ENCODE measurements around the gene CAPS. TPM values are rescaled to one million over a fixed set of nuclear protein-coding genes. Genes with fewer than 3 reads are reported as not detected.
"Not testable (repeated sequence)": the region's sequence is repeated elsewhere in the genome, so short reads cannot be mapped to it uniquely, and the experiment has no call there.

CAPS gene
- total RNA-seq, 4 donors from 2014 or later = 67.5 to 95.0 (median 77.4) TPM

- peaks cover 0 to 6% of the 10 kb centered on the region in 2 donors for H3K27me3 ChIP-seq
- DNase-seq (ENCODE audit: low spot score in 2 of 2) = no peak
- no peak overlapping the region for H3K27ac ChIP-seq
- no peaks in the 10 kb centered on the region for H3K9me3 ChIP-seq
- H3K4me3 ChIP-seq = no peak overlapping the region
- TF ChIP-seq POLR2A (IDR thresholded peaks at IDR 0.05) (no peak), CTCF (IDR thresholded peaks at IDR 0.05) (no peak), EP300 (IDR thresholded peaks at IDR 0.05) (no peak)
- no peaks in the 10 kb centered on the region for H3K36me3 ChIP-seq
- WGBS, 2 donors = 78 to 81% methylated on average over 12 of the region's 12 CpGs
- H3K4me1 ChIP-seq = no peaks in the 10 kb centered on the region
Measured at GRCh38 chr19:5870986-5871394, 43.1 kb upstream of the CAPS start.

GRCh38 chr19:5873617-5874199 lies 40.3 kb upstream of the CAPS start:
- Histone ChIP-seq H3K4me1 (no peaks in the 10 kb centered on the region), H3K9me3 (no peaks in the 10 kb centered on the region), H3K4me3 (no peak overlapping the region), H3K27me3 (peaks cover 0 to 31% of the 10 kb centered on the region in 2 donors), H3K27ac (no peak overlapping the region), H3K36me3 (no peaks in the 10 kb centered on the region)
- no peak for TF ChIP-seq EP300 (IDR thresholded peaks at IDR 0.05)
- TF ChIP-seq POLR2A (IDR thresholded peaks at IDR 0.05) = no peak
- no peak for TF ChIP-seq CTCF (IDR thresholded peaks at IDR 0.05)
- DNase-seq (ENCODE audit: low spot score in 2 of 2) = no peak
- 89 to 92% methylated on average over 12 of the region's 12 CpGs for WGBS, 2 donors

- H3K36me3 ChIP-seq; H3K27ac ChIP-seq; H3K9me3 ChIP-seq; DNase-seq (ENCODE audit: low spot score in 2 of 2); H3K4me1 ChIP-seq; H3K4me3 ChIP-seq: not testable (repeated sequence)
- H3K27me3 ChIP-seq = peaks cover 0 to 39% of the 10 kb centered on the region in 2 donors
- WGBS, 2 donors = 78% methylated on average over 7 of the region's 7 CpGs
Measured at GRCh38 chr19:5874496-5874895, 39.6 kb upstream of the CAPS start.

- WGBS, 2 donors = 82 to 85% methylated on average over 8 of the region's 8 CpGs
- Histone ChIP-seq H3K9me3 (no peaks in the 10 kb centered on the region), H3K36me3 (no peaks in the 10 kb centered on the region), H3K4me3 (no peak overlapping the region), H3K4me1 (peaks cover 0 to 12% (median 0%) of the 10 kb centered on the region in 4 donors), H3K27ac (no peak overlapping the region), H3K27me3 (peaks cover 0 to 51% of the 10 kb centered on the region in 2 donors)
- TF ChIP-seq EP300 (IDR thresholded peaks at IDR 0.05) (no peak), POLR2A (IDR thresholded peaks at IDR 0.05) (no peak), CTCF (IDR thresholded peaks at IDR 0.05) (no peak)
- no peak for DNase-seq (ENCODE audit: low spot score in 2 of 2)
Measured at GRCh38 chr19:5877427-5877826, 36.6 kb upstream of the CAPS start.

GRCh38 chr19:5877882-5878281 lies 36.2 kb upstream of the CAPS start:
- TF ChIP-seq CTCF (IDR thresholded peaks at IDR 0.05) (no peak), POLR2A (IDR thresholded peaks at IDR 0.05) (no peak), EP300 (IDR thresholded peaks at IDR 0.05) (no peak)
- H3K36me3 ChIP-seq = no peaks in the 10 kb centered on the region
- 51 to 53% methylated on average over 9 of the region's 9 CpGs for WGBS, 2 donors
- DNase-seq (ENCODE audit: low spot score in 2 of 2) = no peak
- H3K9me3 ChIP-seq = no peaks in the 10 kb centered on the region
- H3K4me3 ChIP-seq = no peak overlapping the region
- peaks cover 0 to 12% (median 0%) of the 10 kb centered on the region in 4 donors for H3K4me1 ChIP-seq
- H3K27ac ChIP-seq = no peak overlapping the region
- H3K27me3 ChIP-seq = peaks cover 0 to 51% of the 10 kb centered on the region in 2 donors

Measured in tibial nerve (tissue), 4 donors.